ENCODE data around the gene PRSS33. TPM values are rescaled to one million over a fixed set of nuclear protein-coding genes. Genes with fewer than 3 reads are reported as not detected.

Gene PRSS33
- total and polyA plus RNA-seq, 2 of the 8 experiments (the other 6 are each of a cell fraction or from before 2014, with no cell fraction given) = 0.09 TPM; not detected in 1

GRCh38 chr16:2764718-2765117 is 22.6 kb downstream of the PRSS33 start:
- WGBS, 2 experiments (ENCODE audit: extremely low coverage in 1 of 2, insufficient coverage in 1 of 2, insufficient read length in 1 of 2, insufficient replicate concordance in 2 of 2, low coverage in 1 of 2, low lambda C conversion rate in 2 of 2, missing lambda C conversion rate in 1 of 2) = 95% methylated on average over 8 of the region's 9 CpGs; no CpG with 5 or more reads in 1 of the 2 experiments
- Histone ChIP-seq H3K79me2 (ENCODE audit: control insufficient read depth in 1 of 2, insufficient read depth in 2 of 2, low read length in 2 of 2) (peaks cover 4 to 89% of the 10 kb centered on the region in 2 experiments; a peak in 3 of 4 replicates), H4K91ac (replicated peaks; ENCODE audit: insufficient read length, low read length) (no peak overlapping the region), H2BK15ac (ENCODE audit: low read length) (no peak overlapping the region), H3K27ac (ENCODE audit: low read depth, low read length) (no peak overlapping the region), H4K20me1 (replicated peaks in 1 of 2; ENCODE audit: control insufficient read depth in 1 of 2, insufficient read depth in 2 of 2, low read length in 2 of 2) (peaks cover 16 to 29% of the 10 kb centered on the region in 2 experiments), H2BK12ac (ENCODE audit: low read depth, low read length) (no peak overlapping the region), H3K14ac (ENCODE audit: insufficient read length) (no peak overlapping the region), H3K56ac (replicated peaks; ENCODE audit: insufficient read length, low read depth, low read length) (no peak overlapping the region), H4K5ac (ENCODE audit: insufficient read length, low read depth, low read length) (no peak overlapping the region), H2BK20ac (ENCODE audit: low read length) (no peak overlapping the region), H2BK5ac (ENCODE audit: low read depth, low read length) (no peak overlapping the region), H2AK5ac (ENCODE audit: low read depth, low read length) (no peak overlapping the region), H3K4me1 (replicated peaks in 1 of 4; ENCODE audit: control insufficient read depth in 3 of 4, insufficient read depth in 4 of 4, low read length in 3 of 4) (no peaks in the 10 kb centered on the region; a peak in 1 of 7 replicates), H3K36me3 (ENCODE audit: control insufficient read depth in 2 of 4, insufficient read depth in 4 of 4, low read length in 3 of 4) (peaks cover 84 to 100% (median 98%) of the 10 kb centered on the region in 4 experiments), H3K9ac (replicated peaks in 1 of 4; ENCODE audit: extremely low read depth in 1 of 4, low read depth in 3 of 4, low read length in 3 of 4) (no peak overlapping the region), H3K79me1 (ENCODE audit: low read depth, low read length) (peaks cover 11% of the 10 kb centered on the region), H2BK120ac (replicated peaks; ENCODE audit: low read depth, low read length) (no peak overlapping the region), H3K4me2 (ENCODE audit: insufficient read depth in 1 of 2, low read depth in 2 of 2, low read length in 2 of 2) (no peak overlapping the region), H3K9me3 (ENCODE audit: insufficient read depth in 2 of 2, low read depth in 1 of 2, low read length in 1 of 2) (peaks cover 16 to 29% of the 10 kb centered on the region in 2 experiments; a peak in 3 of 4 replicates), H4K8ac (ENCODE audit: extremely low read depth, insufficient read depth, low read length) (no peak overlapping the region), H3K18ac (ENCODE audit: extremely low read depth, low read length) (no peak overlapping the region), H3K23me2 (ENCODE audit: low read depth, low read length) (no peaks in the 10 kb centered on the region), H3K4ac (replicated peaks; ENCODE audit: insufficient read length, low read depth, low read length) (no peak overlapping the region), H2AFZ (ENCODE audit: low read length) (no peak overlapping the region), H3K23ac (ENCODE audit: insufficient read length) (no peak overlapping the region), H3K27me3 (replicated peaks in 1 of 4; ENCODE audit: control insufficient read depth in 3 of 4, extremely low read depth in 1 of 4, insufficient read depth in 3 of 4, low read length in 3 of 4) (no peaks in the 10 kb centered on the region), H3K4me3 (ENCODE audit: extremely low read depth in 1 of 4, insufficient read depth in 2 of 4, low read depth in 3 of 4, low read length in 4 of 4) (no peak overlapping the region)
- ChIA-PET POLR2A (ENCODE audit: partially characterized antibody) (interaction anchor here (1.2 to 6.9 kb wide), 5 partner anchors 6 to 19 kb away, joined by 4 to 140 read pairs (median 64); partner anchors contain the start of gene SRRM2), CTCF (ENCODE audit: partially characterized antibody) (interaction anchor here (1.0 kb wide), 1 partner anchor 8 kb away, joined by 3 read pairs; no protein-coding TSS in a partner anchor)
- DNase-seq (ENCODE audit: low read depth in 1 of 2, low spot score in 2 of 2) (no peak), FAIRE-seq (no peak)
- no peak for TF ChIP-seq TCF12 (IDR thresholded peaks at IDR 0.05; ENCODE audit: low read depth, low read length)
- no peak for TF ChIP-seq CREB1 (IDR thresholded peaks at IDR 0.05)
- TF ChIP-seq BCL11A (IDR thresholded peaks at IDR 0.05; ENCODE audit: low read depth in 2 of 2, low read length in 2 of 2) = no peak
- TF ChIP-seq CHD2 (IDR thresholded peaks at IDR 0.05; ENCODE audit: low read length) = no peak
- no peak for TF ChIP-seq JUN (IDR thresholded peaks at IDR 0.05; ENCODE audit: low read depth, low read length)
- no peak for TF ChIP-seq HDAC2 (IDR thresholded peaks at IDR 0.05; ENCODE audit: borderline replicate concordance in 1 of 2, low read depth in 2 of 2, low read length in 2 of 2)
- no peak for TF ChIP-seq RFX5 (IDR thresholded peaks at IDR 0.05; ENCODE audit: borderline replicate concordance, low read depth, low read length)
- TF ChIP-seq E2F6 (IDR thresholded peaks at IDR 0.05) = no peak
- TF ChIP-seq RBBP5 (IDR thresholded peaks at IDR 0.05; ENCODE audit: borderline replicate concordance, low read depth, low read length) = no peak
- TF ChIP-seq USF2 (IDR thresholded peaks at IDR 0.05; ENCODE audit: low read length) = no peak
- no peak for TF ChIP-seq CEBPB (IDR thresholded peaks at IDR 0.05; ENCODE audit: low read depth, low read length)
- no peak for TF ChIP-seq KDM5A (IDR thresholded peaks at IDR 0.05; ENCODE audit: low read length)
- no peak for TF ChIP-seq TEAD4 (IDR thresholded peaks at IDR 0.05; ENCODE audit: low read depth, low read length)
